HUES6 (cell line): Measurements from ENCODE around the gene MYCBPAP.
A peak's percentile ranks its signal among the peaks of the same experiment; 100 is the strongest.

Experiments
- H3K27ac ChIP-seq: 2 replicates; pipeline ENCODE4 v1.7.0; 2013; ENCODE audit warnings: low read depth, mild to moderate bottlenecking, low read length, inconsistent platforms
- H3K27me3 ChIP-seq: 2 replicates; pipeline ENCODE4 v1.6.1; 2013; ENCODE audit warnings: low read length; ENCODE audit not compliant: control insufficient read depth, insufficient read depth
- H3K36me3 ChIP-seq: 2 replicates; pipeline ENCODE4 v1.6.1; 2013; ENCODE audit warnings: low read length; ENCODE audit not compliant: control insufficient read depth, insufficient read depth
- H3K4me1 ChIP-seq: 2 replicates; pipeline ENCODE4 v1.6.1; 2013; ENCODE audit warnings: low read length; ENCODE audit not compliant: control insufficient read depth, insufficient read depth
- H3K4me3 ChIP-seq: 2 replicates; pipeline ENCODE4 v1.5.1; 2013; ENCODE audit warnings: low read depth, low read length
- H3K9ac ChIP-seq: one replicate; pipeline ENCODE4 v1.6.1; 2013; ENCODE audit warnings: mild to moderate bottlenecking, low read length
- H3K9me3 ChIP-seq: 2 replicates; pipeline ENCODE4 v1.6.1; 2013; ENCODE audit warnings: low read depth, low read length; ENCODE audit not compliant: control insufficient read depth, insufficient read depth

The MYCBPAP gene

GRCh38 chr17:50507871-50508572 is at the start of gene MYCBPAP:
Gene MYCBPAP, plus strand, starts transcription at chr17:50508439. Its CDS starts 236 bp downstream, at chr17:50508675.
- Histone ChIP-seq H3K4me3 (peak within 1 kb of the TSS; percentile 82), H3K4me1 (peaks cover 18% of the 10 kb centered on the region), H3K27ac (no peak within 1 kb of the TSS), H3K9ac (peak within 1 kb of the TSS; percentile 49), H3K9me3 (no peaks in the 10 kb centered on the region), H3K36me3 (no peaks in the 10 kb centered on the region), H3K27me3 (0 out of 2 replicates have a peak, but pooled peaks cover 3% of the 10 kb centered on the region)

- Histone ChIP-seq H3K27me3 (no peaks in the 10 kb centered on the region), H3K36me3 (peaks cover 14% of the 10 kb centered on the region), H3K4me3 (no peak overlapping the region), H3K4me1 (no peaks in the 10 kb centered on the region), H3K27ac (no peak overlapping the region), H3K9me3 (no peaks in the 10 kb centered on the region), H3K9ac (no peak overlapping the region)
Observed at GRCh38 chr17:50458701-50459676, 49.2 kb upstream of the MYCBPAP start.

- Histone ChIP-seq H3K4me3 (no peak overlapping the region), H3K27me3 (no peaks in the 10 kb centered on the region), H3K4me1 (no peaks in the 10 kb centered on the region), H3K9ac (no peak overlapping the region), H3K27ac (no peak overlapping the region), H3K9me3 (no peaks in the 10 kb centered on the region), H3K36me3 (peaks cover 14% of the 10 kb centered on the region)
Observed at GRCh38 chr17:50459756-50460155, 48.5 kb upstream of the MYCBPAP start.

GRCh38 chr17:50460831-50461526 is 47.3 kb upstream of the MYCBPAP start:
- H3K4me1 ChIP-seq: no peaks in the 10 kb centered on the region
- no peak overlapping the region for H3K27ac ChIP-seq
- peaks cover 14% of the 10 kb centered on the region for H3K36me3 ChIP-seq
- H3K9me3 ChIP-seq: no peaks in the 10 kb centered on the region
- no peaks in the 10 kb centered on the region for H3K27me3 ChIP-seq
- no peak overlapping the region for H3K4me3 ChIP-seq
- no peak overlapping the region for H3K9ac ChIP-seq

GRCh38 chr17:50461550-50462132 is 46.6 kb upstream of the MYCBPAP start:
- Histone ChIP-seq H3K27me3 (no peaks in the 10 kb centered on the region), H3K36me3 (peaks cover 14% of the 10 kb centered on the region), H3K4me3 (no peak overlapping the region), H3K9ac (no peak overlapping the region), H3K9me3 (no peaks in the 10 kb centered on the region), H3K27ac (no peak overlapping the region), H3K4me1 (no peaks in the 10 kb centered on the region)

- H3K4me1 ChIP-seq: peaks cover 3% of the 10 kb centered on the region; the same call in 1 of the 2 replicates
- peaks cover under 1% of the 10 kb centered on the region; the same call in 1 of the 2 replicates for H3K27me3 ChIP-seq
- H3K36me3 ChIP-seq: peaks cover 14% of the 10 kb centered on the region
- no peak overlapping the region for H3K27ac ChIP-seq
- H3K9me3 ChIP-seq: no peaks in the 10 kb centered on the region
- no peak overlapping the region for H3K9ac ChIP-seq
- H3K4me3 ChIP-seq: no peak overlapping the region
Observed at GRCh38 chr17:50462446-50462845, 45.8 kb upstream of the MYCBPAP start.

- Histone ChIP-seq H3K27me3 (peaks cover 17% of the 10 kb centered on the region), H3K36me3 (peaks cover 14% of the 10 kb centered on the region), H3K4me1 (peaks cover 14% of the 10 kb centered on the region), H3K4me3 (no peak overlapping the region), H3K9me3 (no peaks in the 10 kb centered on the region), H3K9ac (no peak overlapping the region), H3K27ac (no peak overlapping the region)
Observed at GRCh38 chr17:50464121-50464520, 44.1 kb upstream of the MYCBPAP start.

- H3K4me1 ChIP-seq: peaks cover 14% of the 10 kb centered on the region
- no peak overlapping the region for H3K9ac ChIP-seq
- H3K27me3 ChIP-seq: peaks cover 20% of the 10 kb centered on the region
- peaks cover 14% of the 10 kb centered on the region for H3K36me3 ChIP-seq
- H3K4me3 ChIP-seq: no peak overlapping the region
- H3K9me3 ChIP-seq: no peaks in the 10 kb centered on the region
- no peak overlapping the region for H3K27ac ChIP-seq
Observed at GRCh38 chr17:50464736-50465135, 43.5 kb upstream of the MYCBPAP start.

GRCh38 chr17:50465171-50465570 is 43.1 kb upstream of the MYCBPAP start:
- Histone ChIP-seq H3K36me3 (peaks cover 14% of the 10 kb centered on the region), H3K4me1 (peaks cover 14% of the 10 kb centered on the region), H3K27ac (no peak overlapping the region), H3K4me3 (no peak overlapping the region), H3K9me3 (no peaks in the 10 kb centered on the region), H3K9ac (no peak overlapping the region), H3K27me3 (peaks cover 24% of the 10 kb centered on the region)

GRCh38 chr17:50465635-50466034 is 42.6 kb upstream of the MYCBPAP start:
- Histone ChIP-seq H3K4me1 (peaks cover 14% of the 10 kb centered on the region), H3K4me3 (no peak overlapping the region), H3K9me3 (no peaks in the 10 kb centered on the region), H3K36me3 (peaks cover 14% of the 10 kb centered on the region), H3K27ac (no peak overlapping the region), H3K9ac (no peak overlapping the region), H3K27me3 (peaks cover 24% of the 10 kb centered on the region)
